NCI-H82 (cell line): ENCODE results near the gene CHRM2.

Experiments
- DNase-seq: peaks from one replicate; lab custom pipeline; 2025; lab: John Stamatoyannopoulos, UW

The CHRM2 gene

GRCh38 chr7:136868496-136869000 lies at the start of gene CHRM2:
Gene CHRM2, plus strand, starts transcription at chr7:136868652. Its CDS starts 146,214 bp downstream, at chr7:137014866.
- DNase-seq = no peak

GRCh38 chr7:136831398-136831797 lies 37.1 kb upstream of the CHRM2 start:
- DNase-seq = peak; percentile 6

GRCh38 chr7:136845899-136846465 lies 22.5 kb upstream of the CHRM2 start:
- DNase-seq = no peak

GRCh38 chr7:136847858-136848257 lies 20.6 kb upstream of the CHRM2 start:
- DNase-seq = no peak

GRCh38 chr7:136853654-136854053 lies 14.8 kb upstream of the CHRM2 start:
- no peak for DNase-seq

- DNase-seq = no peak
Observed at GRCh38 chr7:136857573-136857972, 10.9 kb upstream of the CHRM2 start.

GRCh38 chr7:136859803-136860202 lies 8.6 kb upstream of the CHRM2 start:
- no peak for DNase-seq

GRCh38 chr7:136865236-136865635 lies 3.2 kb upstream of the CHRM2 start:
- DNase-seq = no peak

- DNase-seq = no peak
Observed at GRCh38 chr7:136865777-136866176, 2.7 kb upstream of the CHRM2 start.

GRCh38 chr7:136869001-136869961 lies 829 bp downstream of the CHRM2 start:
- peak; percentile 19 for DNase-seq

GRCh38 chr7:136869991-136870865 lies 1.8 kb downstream of the CHRM2 start:
- DNase-seq = no peak

GRCh38 chr7:136870866-136871487 lies 2.5 kb downstream of the CHRM2 start:
- DNase-seq = peak; percentile 34

- DNase-seq = peak; percentile 67
Observed at GRCh38 chr7:136874393-136875032, 6.1 kb downstream of the CHRM2 start.

- no peak for DNase-seq
Observed at GRCh38 chr7:136877509-136877908, 9.1 kb downstream of the CHRM2 start.

- DNase-seq = no peak
Observed at GRCh38 chr7:136877990-136878389, 9.5 kb downstream of the CHRM2 start.

GRCh38 chr7:136878878-136879277 lies 10.4 kb downstream of the CHRM2 start:
- DNase-seq = no peak

- DNase-seq = no peak
Observed at GRCh38 chr7:136883046-136883445, 14.6 kb downstream of the CHRM2 start.

- DNase-seq = no peak
Observed at GRCh38 chr7:136884492-136884891, 16.0 kb downstream of the CHRM2 start.

GRCh38 chr7:136887317-136887716 lies 18.9 kb downstream of the CHRM2 start:
- DNase-seq = no peak

- no peak for DNase-seq
Observed at GRCh38 chr7:136890399-136890798, 21.9 kb downstream of the CHRM2 start.

- DNase-seq = no peak
Observed at GRCh38 chr7:136891850-136892249, 23.4 kb downstream of the CHRM2 start.
